Spleen (tissue), 7 donors: ENCODE results near the gene NAPSA.

ENCODE experiments used
- CTCF ChIP-seq, 11 experiments: fragments of 200-600 bp in 7 of 11; fragments of 450-650 bp in 4 of 11; sonication (generic) in 4 of 11; IDR thresholded peaks in 8 of 11; conservative IDR thresholded peaks in 3 of 11; 1 replicate in 7 of 11; 2 replicates in 4 of 11; pipeline versions ENCODE4 v1.4.0 to v1.8.0; 2016 to 2021; ENCODE audit warnings: antibody characterized with exemption in 11 of 11, inconsistent platforms in 4 of 11, mild to moderate bottlenecking in 1 of 11
- POLR2AphosphoS5 ChIP-seq, 3 donors: sonication (generic); formaldehyde crosslinking; IDR thresholded peaks; one replicate each; pipeline ENCODE4 v1.5.1; 2017; ENCODE audit warnings: antibody characterized with exemption in 3 of 3
- donor health status: DM: no; HTN: no; CAD: no; lungs with moderate emphysema.
- donor health status: DM: no; HTN: no; CAD: no.
- donor health status: DM: no; HTN: no; CAD: no.

- TF ChIP-seq POLR2AphosphoS5 (IDR thresholded peaks at IDR 0.05), result no peak
- no peak for TF ChIP-seq CTCF (IDR thresholded peaks at IDR 0.05 in 8 of 11, conservative IDR thresholded peaks at IDR 0.05 in 3 of 11)
Measured at GRCh38 chr19:50327013-50327412, 38.4 kb downstream of the NAPSA start.
